ENCODE results near the gene ZFPL1. TPM values are rescaled to one million over a fixed set of nuclear protein-coding genes. Genes with fewer than 3 reads are reported as not detected.

Gene ZFPL1
- total and polyA plus RNA-seq, 10 of the 15 experiments (the other 5 are each of a cell fraction or from before 2014, with no cell fraction given) = 2.2 to 37.8 (median 27.0) TPM

- Histone ChIP-seq H3K27me3 (replicated peaks in 1 of 2; ENCODE audit: control insufficient read depth in 2 of 2, insufficient read depth in 2 of 2, low read length in 1 of 2) (no peaks in the 10 kb centered on the region), H3K9me3 (replicated peaks; ENCODE audit: control insufficient read depth, insufficient read depth, low read length) (no peaks in the 10 kb centered on the region), H3K36me3 (ENCODE audit: control insufficient read depth in 2 of 2, insufficient read depth in 2 of 2, low read length in 1 of 2) (peaks cover 6 to 16% of the 10 kb centered on the region in 2 experiments; a peak in 3 of 4 replicates), H3K79me2 (ENCODE audit: control insufficient read depth, insufficient read depth, low read length) (0 out of 2 replicates have a peak, but pooled peaks cover 2% of the 10 kb centered on the region), H3K4me1 (ENCODE audit: control insufficient read depth, insufficient read depth, low read length) (peaks cover 15% of the 10 kb centered on the region), H3K9ac (ENCODE audit: control insufficient read depth, insufficient read depth, low read length) (no peak overlapping the region), H3K27ac (ENCODE audit: control insufficient read depth, insufficient read depth) (0 out of 2 replicates have a peak overlapping the region, but pooled peaks have one; percentile 2), H3K4me2 (ENCODE audit: control insufficient read depth, insufficient read depth) (no peak overlapping the region), H2AFZ (ENCODE audit: control insufficient read depth, low read depth, low read length) (no peak overlapping the region), H4K20me1 (ENCODE audit: control insufficient read depth, insufficient read depth) (no peaks in the 10 kb centered on the region; the same call in 1 of the 2 replicates), H3K4me3 (no peak overlapping the region)
- intact Hi-C loops (cut with micrococcal nuclease; ENCODE audit: unreplicated experiment) (loop anchor here (5.0 to 10.0 kb wide), 4 partner anchors 72 to 336 kb away; partner anchors contain the start of genes ATG2A, CAPN1, DPF2 and SF1), in situ Hi-C loops (cut with MboI) (no loop called here)
- WGBS (ENCODE audit: insufficient coverage, insufficient replicate concordance, low lambda C conversion rate, missing lambda C conversion rate) = 14% methylated on average over 18 of the region's 18 CpGs
- FAIRE-seq (peak; percentile 96), DNase-seq (ENCODE audit: low read depth, low spot score) (no peak), ATAC-seq (peak; percentile 62)
- POLR2A ChIA-PET = interaction anchor here (0.6 to 2.7 kb wide), 11 partner anchors 11 to 707 kb away, joined by 3 to 11 read pairs (median 4); partner anchors contain the start of genes FAU and MRPL49
- SMC1A ChIA-PET (ENCODE audit: uncharacterized antibody, unreplicated experiment) = interaction anchor here (0.6 to 3.1 kb wide), 12 partner anchors 8 to 263 kb away, joined by 3 to 27 read pairs (median 4); partner anchors contain the start of genes CAPN1, FAU, MRPL49 and SNX15
- CTCF ChIA-PET = interaction anchor here (0.6 to 6.3 kb wide), 34 partner anchors 8 to 793 kb away, joined by 3 to 93 read pairs (median 4); partner anchors contain the start of genes ARL2, BATF2, CAPN1 and CDC42BPG
- RAD21 ChIA-PET (ENCODE audit: unreplicated experiment) = interaction anchor here (0.8 to 3.8 kb wide), 12 partner anchors 11 to 264 kb away, joined by 3 to 59 read pairs (median 8); partner anchors contain the start of genes ARL2, CAPN1, CDC42EP2 and FAU
- BruUV-seq (replicated peaks) = no TSS peak
- TF ChIP-seq STAT3 (IDR thresholded peaks at IDR 0.05; ENCODE audit: low read depth, low read length) (no peak), SMC3 (IDR thresholded peaks at IDR 0.05; ENCODE audit: borderline replicate concordance, low read length) (peak; percentile 82), IRF4 (IDR thresholded peaks at IDR 0.05; ENCODE audit: low read depth, low read length) (no peak), TCF7 (IDR thresholded peaks at IDR 0.05; ENCODE audit: borderline replicate concordance) (no peak), CREM (IDR thresholded peaks at IDR 0.05; ENCODE audit: low read depth) (0 out of 2 replicates have a peak, but pooled peaks have one; percentile 8), USF2 (IDR thresholded peaks at IDR 0.05; ENCODE audit: borderline replicate concordance, low read depth, low read length) (no peak), MEF2A (IDR thresholded peaks at IDR 0.05; ENCODE audit: insufficient read depth, low read depth, low read length) (0 out of 2 replicates have a peak, but pooled peaks have one; percentile 32), HSF1 (IDR thresholded peaks at IDR 0.05; ENCODE audit: low read depth, low read length) (no peak), NBN (IDR thresholded peaks at IDR 0.05) (0 out of 2 replicates have a peak, but pooled peaks have one; percentile 31), TARDBP (IDR thresholded peaks at IDR 0.05; ENCODE audit: borderline replicate concordance) (peak; percentile 52; the same call in 1 of the 2 replicates), RAD21 (IDR thresholded peaks at IDR 0.05; ENCODE audit: insufficient read depth, low read depth, low read length) (peak; percentile 57), PAX5 (IDR thresholded peaks at IDR 0.05; ENCODE audit: borderline replicate concordance, low read depth, low read length) (no peak), MXI1 (IDR thresholded peaks at IDR 0.05; ENCODE audit: low read depth, low read length) (peak; percentile 53; the same call in 1 of the 2 replicates), YY1 (IDR thresholded peaks at IDR 0.05; ENCODE audit: low read depth, low read length) (peak; percentile 43; the same call in 1 of the 2 replicates), MTA3 (IDR thresholded peaks at IDR 0.05; ENCODE audit: borderline replicate concordance, low read length) (no peak), REST (IDR thresholded peaks at IDR 0.05; ENCODE audit: low read depth, low read length) (no peak), BHLHE40 (IDR thresholded peaks at IDR 0.05; ENCODE audit: borderline replicate concordance in 1 of 2, low read depth in 2 of 2, low read length in 1 of 2) (peak in 1 of 2 experiments; percentile 56; a peak in 1 of 4 replicates), SPI1 (IDR thresholded peaks at IDR 0.05; ENCODE audit: borderline replicate concordance, insufficient read depth, low read depth, low read length) (peak; percentile 35; the same call in 1 of the 2 replicates)
Observed at GRCh38 chr11:65110354-65110861, 26.4 kb downstream of the ZFPL1 start.

Measured in GM12878 (cell line).